Astrocyte (in vitro differentiated cells and primary cell): ENCODE data around the gene UBE2G1. TPM values are rescaled to one million over a fixed set of nuclear protein-coding genes. Genes with fewer than 3 reads are reported as not detected.

Experiments
- DNase-seq: peaks from one replicate; pipeline ENCODE4 v3.0.0-alpha.2; 2010; ENCODE audit warnings: low read depth
- FAIRE-seq: peaks from 2 replicates; lab custom pipeline; 2011; peaks lifted over from hg19 to GRCh38; lab: Jason Lieb, UNC
- H2AFZ ChIP-seq: 2 replicates; pipeline ENCODE4 v1.6.0; 2012; ENCODE audit warnings: low read depth, low read length, inconsistent platforms
- H3K27ac ChIP-seq: 2 replicates; pipeline ENCODE4 v1.5.1; 2011; ENCODE audit warnings: low read depth, low read length, inconsistent platforms
- H3K27me3 ChIP-seq: 2 replicates; pipeline ENCODE4 v1.6.0; 2011; ENCODE audit warnings: low read length, inconsistent platforms; ENCODE audit not compliant: insufficient read depth
- H3K36me3 ChIP-seq: 2 replicates; pipeline ENCODE4 v1.5.1; 2011; ENCODE audit warnings: low read length, inconsistent platforms; ENCODE audit not compliant: insufficient read depth
- H3K4me1 ChIP-seq: 2 replicates; pipeline ENCODE4 v1.5.1; 2011; ENCODE audit warnings: low read length, inconsistent platforms; ENCODE audit not compliant: insufficient read depth
- H3K4me2 ChIP-seq: 2 replicates; pipeline ENCODE4 v1.6.0; 2012; ENCODE audit warnings: low read length, inconsistent platforms
- H3K4me3 ChIP-seq: 2 replicates; pipeline ENCODE4 v1.5.1; 2011; ENCODE audit warnings: low read depth, mild to moderate bottlenecking, low read length, inconsistent platforms; ENCODE audit not compliant: insufficient read depth
- H3K79me2 ChIP-seq: 2 replicates; pipeline ENCODE4 v1.6.0; 2012; ENCODE audit warnings: mild to moderate bottlenecking, low read length, inconsistent platforms; ENCODE audit not compliant: insufficient read depth
- H3K9ac ChIP-seq: 2 replicates; pipeline ENCODE4 v1.6.0; 2012; ENCODE audit warnings: mild to moderate bottlenecking, low read length, inconsistent platforms
- H3K9me3 ChIP-seq: 2 replicates; pipeline ENCODE4 v1.5.1; 2012; ENCODE audit warnings: low read depth, mild to moderate bottlenecking, low read length, inconsistent platforms; ENCODE audit not compliant: insufficient read depth
- H4K20me1 ChIP-seq: 2 replicates; pipeline ENCODE4 v1.6.0; 2012; ENCODE audit warnings: low read length, inconsistent platforms; ENCODE audit not compliant: insufficient read depth
- H3K27ac Mint-ChIP-seq: one replicate; pipeline ENCODE4 v1.8.0; 2021; ENCODE audit warnings: mild to moderate bottlenecking, mixed read lengths; ENCODE audit not compliant: unreplicated experiment
- H3K27me3 Mint-ChIP-seq: one replicate; pipeline ENCODE4 v1.8.0; 2021; ENCODE audit warnings: low read depth, mixed read lengths; ENCODE audit not compliant: unreplicated experiment
- H3K36me3 Mint-ChIP-seq: one replicate; pipeline ENCODE4 v1.8.0; 2021; ENCODE audit warnings: low read depth, mixed read lengths; ENCODE audit not compliant: unreplicated experiment
- H3K4me1 Mint-ChIP-seq: one replicate; pipeline ENCODE4 v1.8.0; 2021; ENCODE audit warnings: low read depth, mixed read lengths; ENCODE audit not compliant: unreplicated experiment
- H3K4me3 Mint-ChIP-seq: one replicate; pipeline ENCODE4 v1.8.0; 2021; ENCODE audit warnings: mild to moderate bottlenecking, moderate library complexity, mixed read lengths; ENCODE audit not compliant: unreplicated experiment
- H3K9me3 Mint-ChIP-seq: one replicate; pipeline ENCODE4 v1.8.0; 2021; ENCODE audit warnings: mild to moderate bottlenecking, mixed read lengths; ENCODE audit not compliant: unreplicated experiment
- EZH2 ChIP-seq: IDR thresholded peaks from 2 replicates; pipeline ENCODE4 v1.6.1; 2012; ENCODE audit warnings: mild to moderate bottlenecking, low read length, inconsistent platforms; ENCODE audit not compliant: insufficient read depth
- total RNA-seq: library from RNA; stranded (reverse); gene quantifications from 2 replicates; pipeline ENCODE4 v1.2.1, GENCODE V29; 2021
- TF ChIP-seq, protein P1 (sequence below): IDR thresholded peaks from 2 replicates; pipeline ENCODE4 v1.5.1; 2011; ENCODE audit warnings: low read depth, mild to moderate bottlenecking, inconsistent platforms, low read length, moderate library complexity; ENCODE audit not compliant: insufficient read depth

UBE2G1 gene
- total RNA-seq, 1 donor from 2014 or later: 123 TPM

DNA sequence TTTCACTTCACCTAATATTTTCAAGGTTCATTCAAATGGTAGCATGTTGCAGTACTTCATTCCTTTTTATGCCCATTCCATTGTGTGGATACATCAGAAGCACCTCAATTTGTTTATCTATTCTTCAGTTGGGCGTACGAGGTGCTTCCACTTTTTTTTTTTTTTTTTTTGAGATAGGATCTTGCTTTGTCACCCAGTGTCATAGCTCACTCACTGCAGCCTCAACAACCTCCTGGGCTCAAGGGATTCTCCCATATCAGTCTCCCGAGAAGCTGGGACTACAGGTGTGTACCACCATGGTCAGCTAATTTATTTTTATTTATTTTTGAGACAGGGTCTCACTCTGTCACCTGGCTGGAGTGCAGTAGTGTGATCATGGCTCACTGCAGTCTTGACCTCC, 44.7 kb upstream of the UBE2G1 start:
- H3K9ac ChIP-seq: no peak overlapping the region
- FAIRE-seq (no peak), DNase-seq (no peak)
- no peak overlapping the region for H3K4me2 ChIP-seq
- H3K36me3 ChIP-seq: no peaks in the 10 kb centered on the region
- no peaks in the 10 kb centered on the region for H3K36me3 Mint-ChIP-seq
- H3K27ac ChIP-seq: no peak overlapping the region
- no peaks in the 10 kb centered on the region for H3K9me3 Mint-ChIP-seq
- H3K79me2 ChIP-seq: no peaks in the 10 kb centered on the region
- H3K4me1 ChIP-seq: no peaks in the 10 kb centered on the region
- no peak for TF ChIP-seq EZH2
- TF ChIP-seq, protein P1, sequence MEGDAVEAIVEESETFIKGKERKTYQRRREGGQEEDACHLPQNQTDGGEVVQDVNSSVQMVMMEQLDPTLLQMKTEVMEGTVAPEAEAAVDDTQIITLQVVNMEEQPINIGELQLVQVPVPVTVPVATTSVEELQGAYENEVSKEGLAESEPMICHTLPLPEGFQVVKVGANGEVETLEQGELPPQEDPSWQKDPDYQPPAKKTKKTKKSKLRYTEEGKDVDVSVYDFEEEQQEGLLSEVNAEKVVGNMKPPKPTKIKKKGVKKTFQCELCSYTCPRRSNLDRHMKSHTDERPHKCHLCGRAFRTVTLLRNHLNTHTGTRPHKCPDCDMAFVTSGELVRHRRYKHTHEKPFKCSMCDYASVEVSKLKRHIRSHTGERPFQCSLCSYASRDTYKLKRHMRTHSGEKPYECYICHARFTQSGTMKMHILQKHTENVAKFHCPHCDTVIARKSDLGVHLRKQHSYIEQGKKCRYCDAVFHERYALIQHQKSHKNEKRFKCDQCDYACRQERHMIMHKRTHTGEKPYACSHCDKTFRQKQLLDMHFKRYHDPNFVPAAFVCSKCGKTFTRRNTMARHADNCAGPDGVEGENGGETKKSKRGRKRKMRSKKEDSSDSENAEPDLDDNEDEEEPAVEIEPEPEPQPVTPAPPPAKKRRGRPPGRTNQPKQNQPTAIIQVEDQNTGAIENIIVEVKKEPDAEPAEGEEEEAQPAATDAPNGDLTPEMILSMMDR: no peak
- H3K27me3 Mint-ChIP-seq: peaks cover 8% of the 10 kb centered on the region
- no peak overlapping the region for H3K4me3 ChIP-seq
- no peak overlapping the region for H3K27ac Mint-ChIP-seq
- no peaks in the 10 kb centered on the region for H3K4me1 Mint-ChIP-seq
- no peak overlapping the region for H3K4me3 Mint-ChIP-seq
- H4K20me1 ChIP-seq: no peaks in the 10 kb centered on the region
- H2AFZ ChIP-seq: no peak overlapping the region
- no peaks in the 10 kb centered on the region for H3K9me3 ChIP-seq
- no peaks in the 10 kb centered on the region for H3K27me3 ChIP-seq

GRCh38 chr17:4409659-4410058, 43.2 kb upstream of the UBE2G1 start:
- Histone ChIP-seq H3K4me2 (no peak overlapping the region), H3K4me3 (no peak overlapping the region), H3K9me3 (no peaks in the 10 kb centered on the region), H3K27me3 (no peaks in the 10 kb centered on the region), H2AFZ (no peak overlapping the region), H3K79me2 (no peaks in the 10 kb centered on the region), H3K27ac (no peak overlapping the region), H4K20me1 (no peaks in the 10 kb centered on the region), H3K4me1 (no peaks in the 10 kb centered on the region), H3K36me3 (no peaks in the 10 kb centered on the region), H3K9ac (no peak overlapping the region)
- no peaks in the 10 kb centered on the region for H3K9me3 Mint-ChIP-seq
- H3K27me3 Mint-ChIP-seq: peaks cover 9% of the 10 kb centered on the region
- H3K36me3 Mint-ChIP-seq: no peaks in the 10 kb centered on the region
- TF ChIP-seq, protein P1: no peak
- no peak for TF ChIP-seq EZH2
- no peaks in the 10 kb centered on the region for H3K4me1 Mint-ChIP-seq
- DNase-seq (no peak), FAIRE-seq (no peak)
- no peak overlapping the region for H3K4me3 Mint-ChIP-seq
- H3K27ac Mint-ChIP-seq: no peak overlapping the region

DNA sequence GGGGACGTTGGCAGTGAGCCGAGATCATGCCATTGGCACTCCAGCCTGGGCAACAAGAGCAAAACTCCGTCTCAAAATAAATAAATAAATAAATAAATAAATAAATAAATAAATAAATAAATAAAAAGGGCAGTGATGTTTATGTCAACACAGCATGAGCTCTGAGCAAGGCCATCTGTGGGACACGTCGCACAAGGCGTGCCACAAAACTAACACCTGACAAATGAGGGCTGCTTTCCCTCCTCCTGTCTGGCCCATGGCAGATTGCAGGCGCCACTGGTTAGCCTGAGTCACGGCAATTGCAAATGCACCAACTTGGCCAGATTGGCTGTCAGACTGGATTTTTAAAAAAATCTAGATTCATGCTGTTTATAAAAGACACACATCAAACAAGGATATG, 41.4 kb upstream of the UBE2G1 start:
- no peaks in the 10 kb centered on the region for H3K36me3 ChIP-seq
- TF ChIP-seq, protein P1: no peak
- TF ChIP-seq EZH2: no peak
- H3K4me1 ChIP-seq: no peaks in the 10 kb centered on the region
- H2AFZ ChIP-seq: no peak overlapping the region
- H3K27me3 Mint-ChIP-seq: peaks cover 5% of the 10 kb centered on the region
- H3K4me2 ChIP-seq: no peak overlapping the region
- H3K27ac ChIP-seq: no peak overlapping the region
- no peak overlapping the region for H3K27ac Mint-ChIP-seq
- H3K4me1 Mint-ChIP-seq: no peaks in the 10 kb centered on the region
- no peak overlapping the region for H3K9ac ChIP-seq
- DNase-seq (no peak), FAIRE-seq (no peak)
- H3K4me3 ChIP-seq: no peak overlapping the region
- no peaks in the 10 kb centered on the region for H3K79me2 ChIP-seq
- no peaks in the 10 kb centered on the region for H3K9me3 Mint-ChIP-seq
- no peaks in the 10 kb centered on the region for H3K27me3 ChIP-seq
- no peak overlapping the region for H3K4me3 Mint-ChIP-seq
- no peaks in the 10 kb centered on the region for H4K20me1 ChIP-seq
- no peaks in the 10 kb centered on the region for H3K36me3 Mint-ChIP-seq
- no peaks in the 10 kb centered on the region for H3K9me3 ChIP-seq
